MM.1S (cell line): ENCODE results near the gene TPST1.

Source experiments
- DNase-seq: peaks from one replicate; pipeline ENCODE4 v3.0.0-alpha.2; 2015
- H2AFZ ChIP-seq: fragments of 300-600 bp; sonication (generic); 2 replicates; pipeline ENCODE4 v1.6.0; 2016; ENCODE audit warnings: antibody characterized with exemption, low read length
- H3F3A ChIP-seq: fragments of 300-600 bp; sonication (generic); 2 replicates; pipeline ENCODE4 v1.6.1; 2016; ENCODE audit warnings: mild to moderate bottlenecking, antibody characterized with exemption, low read length, moderate library complexity, mixed read lengths; ENCODE audit not compliant: insufficient read depth
- H3K27ac ChIP-seq: fragments of 300-600 bp; sonication (generic); 2 replicates; pipeline ENCODE4 v1.5.1; 2016; ENCODE audit warnings: mild to moderate bottlenecking, low read length
- H3K27me3 ChIP-seq: fragments of 300-600 bp; sonication (generic); replicated peaks from 2 replicates; pipeline ENCODE4 v1.6.0; 2016; ENCODE audit warnings: low read length; ENCODE audit not compliant: insufficient read depth
- H3K36me3 ChIP-seq: fragments of 300-600 bp; sonication (generic); replicated peaks from 2 replicates; pipeline ENCODE4 v1.6.1; 2016; ENCODE audit warnings: mild to moderate bottlenecking, low read length, mixed read lengths; ENCODE audit not compliant: insufficient read depth
- H3K4me1 ChIP-seq: fragments of 300-600 bp; sonication (generic); 2 replicates; pipeline ENCODE4 v1.6.1; 2016; ENCODE audit warnings: low read length, mixed read lengths
- H3K4me2 ChIP-seq: fragments of 300-600 bp; sonication (generic); 2 replicates; pipeline ENCODE4 v1.6.0; 2016; ENCODE audit warnings: low read depth, low read length
- H3K4me3 ChIP-seq: fragments of 300-600 bp; sonication (generic); 2 replicates; pipeline ENCODE4 v1.5.1; 2016; ENCODE audit warnings: low read length, mixed read lengths
- H3K79me2 ChIP-seq: fragments of 300-600 bp; sonication (generic); 2 replicates; pipeline ENCODE4 v1.6.1; 2016; ENCODE audit warnings: mixed run types, low read length, mixed read lengths
- H3K9ac ChIP-seq: fragments of 300-600 bp; sonication (generic); 2 replicates; pipeline ENCODE4 v1.6.1; 2016; ENCODE audit warnings: low read length, mixed read lengths
- H3K9me2 ChIP-seq: fragments of 300-600 bp; sonication (generic); replicated peaks from 2 replicates; pipeline ENCODE4 v1.6.1; 2016; ENCODE audit warnings: mild to moderate bottlenecking, low read length, mixed read lengths; ENCODE audit not compliant: insufficient read depth
- H3K9me3 ChIP-seq: fragments of 300-600 bp; sonication (generic); replicated peaks from 2 replicates; pipeline ENCODE4 v1.6.1; 2016; ENCODE audit warnings: mild to moderate bottlenecking, low read length, mixed read lengths; ENCODE audit not compliant: insufficient read depth
- H4K20me1 ChIP-seq: fragments of 300-600 bp; sonication (generic); 2 replicates; pipeline ENCODE4 v1.6.1; 2016; ENCODE audit warnings: mild to moderate bottlenecking, low read length, moderate library complexity, mixed read lengths; ENCODE audit not compliant: insufficient read depth
- EZH2 ChIP-seq: fragments of 300-600 bp; sonication (generic); optimal IDR thresholded peaks from 2 replicates; pipeline ENCODE3; 2017; ENCODE audit warnings: low read depth, mild to moderate bottlenecking, antibody characterized with exemption, low read length, mixed read lengths
- EZH2phosphoT487 ChIP-seq: fragments of 300-600 bp; sonication (generic); IDR thresholded peaks from 2 replicates; pipeline ENCODE4 v1.6.1; 2018; ENCODE audit warnings: antibody characterized with exemption, low read length
- TF ChIP-seq, protein P1 (sequence below): fragments of 300-600 bp; sonication (generic); IDR thresholded peaks from 2 replicates; pipeline ENCODE4 v1.5.1; 2016; ENCODE audit warnings: antibody characterized with exemption, low read length, mixed read lengths

TPST1 gene

DNA sequence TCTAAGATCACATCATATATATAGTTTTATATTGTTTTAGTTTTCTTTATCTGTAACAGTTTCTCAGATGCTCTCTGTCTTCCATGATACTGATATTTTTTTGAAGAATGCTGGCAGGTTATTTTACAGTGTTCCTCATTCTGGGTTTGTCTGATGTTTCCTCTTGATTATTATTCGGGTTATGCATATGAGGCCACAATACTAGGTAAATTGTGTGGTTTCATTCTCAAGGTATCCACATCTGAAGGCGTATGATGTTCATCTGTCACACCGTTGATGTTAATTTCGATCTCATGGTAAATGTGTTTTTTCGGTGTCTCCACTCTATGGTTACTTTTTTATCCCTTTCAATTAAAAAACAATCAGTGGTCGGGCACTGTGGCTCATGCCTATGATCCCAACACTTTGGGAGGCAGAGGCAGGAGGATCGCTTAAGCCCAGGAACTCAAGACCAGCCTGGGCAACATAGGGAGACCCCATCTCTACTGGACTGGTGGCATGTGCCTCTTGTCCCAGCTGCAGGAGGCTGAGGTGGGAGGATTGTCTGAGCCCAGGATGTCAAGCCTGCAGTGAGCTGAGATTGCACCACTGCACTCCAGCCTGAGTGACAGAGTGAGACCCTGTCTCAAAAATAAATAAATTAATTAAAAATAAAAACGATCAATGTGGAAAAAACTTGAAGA lies 108.9 kb downstream of the TPST1 start:
- DNase-seq, result no peak
- TF ChIP-seq, protein P1, sequence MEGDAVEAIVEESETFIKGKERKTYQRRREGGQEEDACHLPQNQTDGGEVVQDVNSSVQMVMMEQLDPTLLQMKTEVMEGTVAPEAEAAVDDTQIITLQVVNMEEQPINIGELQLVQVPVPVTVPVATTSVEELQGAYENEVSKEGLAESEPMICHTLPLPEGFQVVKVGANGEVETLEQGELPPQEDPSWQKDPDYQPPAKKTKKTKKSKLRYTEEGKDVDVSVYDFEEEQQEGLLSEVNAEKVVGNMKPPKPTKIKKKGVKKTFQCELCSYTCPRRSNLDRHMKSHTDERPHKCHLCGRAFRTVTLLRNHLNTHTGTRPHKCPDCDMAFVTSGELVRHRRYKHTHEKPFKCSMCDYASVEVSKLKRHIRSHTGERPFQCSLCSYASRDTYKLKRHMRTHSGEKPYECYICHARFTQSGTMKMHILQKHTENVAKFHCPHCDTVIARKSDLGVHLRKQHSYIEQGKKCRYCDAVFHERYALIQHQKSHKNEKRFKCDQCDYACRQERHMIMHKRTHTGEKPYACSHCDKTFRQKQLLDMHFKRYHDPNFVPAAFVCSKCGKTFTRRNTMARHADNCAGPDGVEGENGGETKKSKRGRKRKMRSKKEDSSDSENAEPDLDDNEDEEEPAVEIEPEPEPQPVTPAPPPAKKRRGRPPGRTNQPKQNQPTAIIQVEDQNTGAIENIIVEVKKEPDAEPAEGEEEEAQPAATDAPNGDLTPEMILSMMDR, result no peak
- TF ChIP-seq EZH2, result no peak
- no peak for TF ChIP-seq EZH2phosphoT487
- H3K79me2 ChIP-seq, result no peaks in the 10 kb centered on the region

DNA sequence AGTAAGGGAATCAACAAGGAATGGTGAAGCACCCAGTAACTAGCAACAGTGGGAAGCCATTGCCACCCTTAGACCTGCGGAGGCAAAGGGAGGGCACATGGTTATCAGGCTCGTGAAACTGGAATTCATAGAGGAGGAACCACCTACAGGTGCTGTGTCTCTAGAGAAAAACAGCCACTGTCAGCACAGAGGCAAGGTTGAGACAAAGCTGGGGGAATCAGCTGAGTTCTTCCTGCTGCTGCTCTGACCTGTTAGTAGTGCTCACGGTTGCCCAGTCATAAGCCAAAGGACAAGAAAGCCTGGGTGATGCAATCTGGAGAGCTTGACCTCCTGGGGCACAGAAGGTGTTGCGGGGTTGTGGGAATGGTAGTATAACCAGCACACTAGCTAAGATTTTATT lies 110.1 kb downstream of the TPST1 start:
- H3K9ac ChIP-seq, result no peak overlapping the region
- no peaks in the 10 kb centered on the region for H3K9me2 ChIP-seq
- H3K9me3 ChIP-seq, result no peaks in the 10 kb centered on the region
- no peaks in the 10 kb centered on the region for H3K4me1 ChIP-seq
- H2AFZ ChIP-seq, result no peak overlapping the region
- no peak overlapping the region for H3K27ac ChIP-seq
- no peaks in the 10 kb centered on the region for H3F3A ChIP-seq
- no peak overlapping the region for H3K4me2 ChIP-seq
- no peaks in the 10 kb centered on the region for H4K20me1 ChIP-seq
- H3K27me3 ChIP-seq, result no peaks in the 10 kb centered on the region
- no peaks in the 10 kb centered on the region for H3K79me2 ChIP-seq
- TF ChIP-seq EZH2phosphoT487, result no peak
- no peak for DNase-seq
- no peak overlapping the region for H3K4me3 ChIP-seq
- H3K36me3 ChIP-seq, result no peaks in the 10 kb centered on the region

More for the DNA sequence above, 108.9 kb downstream of the TPST1 start:
- no peak overlapping the region for H2AFZ ChIP-seq
- no peaks in the 10 kb centered on the region for H3K4me1 ChIP-seq
- H3K36me3 ChIP-seq, result no peaks in the 10 kb centered on the region
- H3K9me2 ChIP-seq, result no peaks in the 10 kb centered on the region
- no peak overlapping the region for H3K4me3 ChIP-seq
- H3F3A ChIP-seq, result no peaks in the 10 kb centered on the region
- H3K27ac ChIP-seq, result no peak overlapping the region
- H4K20me1 ChIP-seq, result no peaks in the 10 kb centered on the region
- H3K9me3 ChIP-seq, result no peaks in the 10 kb centered on the region
- no peak overlapping the region for H3K4me2 ChIP-seq
- no peaks in the 10 kb centered on the region for H3K27me3 ChIP-seq
- no peak overlapping the region for H3K9ac ChIP-seq

DNA sequence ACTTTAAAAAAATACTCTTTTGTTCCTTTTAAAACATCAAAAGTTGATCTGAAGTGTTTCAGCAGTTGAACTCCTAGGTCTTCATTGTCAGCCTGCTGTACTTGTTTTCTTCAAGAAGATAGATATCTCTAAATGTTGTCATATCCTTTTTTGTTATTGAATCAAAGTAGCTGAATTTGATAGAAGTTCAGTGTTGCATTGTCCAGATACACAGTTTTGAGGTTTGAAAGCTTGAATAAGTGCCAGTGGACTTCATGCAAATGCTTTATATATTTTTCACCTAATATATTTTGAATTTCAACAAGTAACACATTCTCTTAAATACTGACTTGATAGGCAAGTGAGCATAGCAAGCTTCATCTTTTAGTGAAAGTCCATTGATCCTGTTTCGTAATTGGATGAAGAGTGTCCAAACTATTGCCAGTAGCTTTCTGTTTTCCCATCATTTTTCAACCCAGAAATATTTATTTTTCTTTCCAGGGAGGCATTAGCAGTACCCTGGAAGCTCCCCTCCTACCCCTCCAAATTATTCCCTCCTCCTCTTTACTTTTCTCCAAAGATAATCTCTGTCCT lies 114.4 kb downstream of the TPST1 start:
- no peak for TF ChIP-seq EZH2phosphoT487
- no peak for TF ChIP-seq EZH2
- TF ChIP-seq, protein P1, result no peak
- Histone ChIP-seq H3K27me3 (no peaks in the 10 kb centered on the region), H3K4me2 (no peak overlapping the region), H3K4me3 (no peak overlapping the region), H3K36me3 (no peaks in the 10 kb centered on the region), H3K79me2 (no peaks in the 10 kb centered on the region), H3K4me1 (no peaks in the 10 kb centered on the region), H3K27ac (no peak overlapping the region), H3K9ac (no peak overlapping the region), H3F3A (no peaks in the 10 kb centered on the region), H3K9me2 (no peaks in the 10 kb centered on the region), H2AFZ (no peak overlapping the region), H4K20me1 (no peaks in the 10 kb centered on the region), H3K9me3 (no peaks in the 10 kb centered on the region)
- no peak for DNase-seq

DNA sequence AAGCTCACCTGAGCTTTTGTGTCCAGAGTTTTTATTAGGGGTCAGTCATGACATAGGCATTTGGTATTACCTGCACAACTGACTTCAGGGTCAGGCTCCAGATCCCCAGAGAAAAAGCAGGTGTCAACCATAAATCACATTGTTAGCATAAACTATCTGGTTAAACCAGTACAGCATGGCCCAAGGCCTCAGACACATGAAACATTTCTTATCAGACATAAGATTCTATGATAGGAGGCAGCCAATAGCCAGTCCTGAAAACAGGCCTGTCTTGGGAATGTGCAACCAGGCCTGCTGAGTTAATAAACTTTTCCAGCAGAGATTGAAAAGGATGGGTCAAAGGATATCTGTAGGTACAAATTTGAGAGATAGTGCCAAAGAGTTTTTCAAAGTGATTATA lies 116.1 kb downstream of the TPST1 start:
- Histone ChIP-seq H2AFZ (no peak overlapping the region), H3K4me1 (no peaks in the 10 kb centered on the region), H3K9me3 (no peaks in the 10 kb centered on the region), H3K4me3 (no peak overlapping the region), H3K79me2 (no peaks in the 10 kb centered on the region), H3K27ac (no peak overlapping the region), H3K9ac (no peak overlapping the region), H3F3A (no peaks in the 10 kb centered on the region), H3K27me3 (no peaks in the 10 kb centered on the region), H4K20me1 (no peaks in the 10 kb centered on the region), H3K4me2 (no peak overlapping the region), H3K9me2 (no peaks in the 10 kb centered on the region), H3K36me3 (no peaks in the 10 kb centered on the region)
- DNase-seq, result no peak
- no peak for TF ChIP-seq EZH2
- no peak for TF ChIP-seq EZH2phosphoT487
- TF ChIP-seq, protein P1, result no peak
